Bronchial epithelial cell (primary cell): ENCODE data around the gene NR1H3. TPM values are rescaled to one million over a fixed set of nuclear protein-coding genes. Genes with fewer than 3 reads are reported as not detected.
"Not testable (repeated sequence)": the region's sequence is repeated elsewhere in the genome, so short reads cannot be mapped to it uniquely, and the experiment has no call there.

Experiments
- DNase-seq: peaks from one replicate; pipeline ENCODE4 v3.0.0-alpha.2; 2010; ENCODE audit warnings: low read depth
- FAIRE-seq: peaks from 2 replicates; lab custom pipeline; 2011; peaks lifted over from hg19 to GRCh38; lab: Jason Lieb, UNC
- H3K27me3 ChIP-seq: 2 replicates; pipeline ENCODE4 v1.5.1; 2011; ENCODE audit warnings: low read length; ENCODE audit not compliant: control insufficient read depth, insufficient read depth
- H3K36me3 ChIP-seq: 2 replicates; pipeline ENCODE4 v1.5.1; 2011; ENCODE audit warnings: low read length; ENCODE audit not compliant: control insufficient read depth, insufficient read depth
- H3K4me3 ChIP-seq: 2 replicates; pipeline ENCODE4 v1.5.1; 2011; ENCODE audit warnings: mild to moderate bottlenecking, low read depth, low read length, control low read depth
- CTCF ChIP-seq: IDR thresholded peaks from 2 replicates; pipeline ENCODE4 v1.5.1; 2011; ENCODE audit warnings: mild to moderate bottlenecking, moderate library complexity, low read length, control low read depth, inconsistent platforms; ENCODE audit not compliant: insufficient read depth, severe bottlenecking
- total RNA-seq: library from RNA; depleted of rRNA; stranded (reverse); fragments of >200 nt; gene quantifications from 2 replicates; pipeline ENCODE4 v1.2.1, GENCODE V29; 2014

The NR1H3 gene
- total RNA-seq, 1 donor from 2014 or later = 9.5 TPM

DNA sequence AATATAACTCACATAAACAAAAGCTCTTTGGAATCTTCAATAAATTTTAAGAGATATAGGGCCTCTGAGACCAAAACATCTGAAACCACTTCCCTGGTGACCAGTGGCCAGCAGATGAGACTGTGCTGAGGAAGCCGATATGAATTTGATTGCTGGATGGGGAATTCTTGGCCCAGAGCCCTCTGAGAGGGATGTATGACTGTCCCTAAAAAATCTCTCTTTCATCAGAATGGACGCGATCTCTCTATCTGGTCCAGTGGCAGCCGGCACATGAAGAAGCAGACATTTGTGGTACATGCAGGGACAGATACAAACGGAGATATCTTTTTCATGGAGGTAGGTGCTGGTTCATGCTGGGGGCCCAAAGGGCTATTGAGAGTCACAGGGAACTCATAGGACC is 57.2 kb downstream of the NR1H3 start:
- no peak for TF ChIP-seq CTCF
- Histone ChIP-seq H3K4me3 (no peak overlapping the region), H3K27me3 (no peaks in the 10 kb centered on the region), H3K36me3 (peaks cover 6% of the 10 kb centered on the region)
- no peak for DNase-seq
- no peak for FAIRE-seq

GRCh38 chr11:47316501-47316900 is 58.7 kb downstream of the NR1H3 start:
- not testable (repeated sequence) for FAIRE-seq, DNase-seq, H3K27me3 ChIP-seq, H3K4me3 ChIP-seq, H3K36me3 ChIP-seq

GRCh38 chr11:47317064-47317828 is 59.5 kb downstream of the NR1H3 start:
- FAIRE-seq = no peak
- Histone ChIP-seq H3K4me3 (no peak overlapping the region), H3K27me3 (no peaks in the 10 kb centered on the region), H3K36me3 (peaks cover 5% of the 10 kb centered on the region)
- DNase-seq = no peak
- no peak for TF ChIP-seq CTCF

- TF ChIP-seq CTCF = no peak
- Histone ChIP-seq H3K4me3 (no peak overlapping the region), H3K36me3 (peaks cover 5% of the 10 kb centered on the region), H3K27me3 (no peaks in the 10 kb centered on the region)
- FAIRE-seq = no peak
- no peak for DNase-seq
Observed at GRCh38 chr11:47318166-47318565, 60.4 kb downstream of the NR1H3 start.

Other genes starting within 250 kb of the NR1H3 start
- 99.7 and 105 TPM in 2 replicates for gene ARFGAP2, start 81.1 kb upstream of the NR1H3 start, total RNA-seq
- 63.2 and 97.1 TPM in 2 replicates for gene PACSIN3, start 71.6 kb upstream of the NR1H3 start, total RNA-seq
- gene DDB2, start 43.0 kb upstream of the NR1H3 start, total RNA-seq = 31.5 and 39.0 TPM in 2 replicates
- 8.4 and 13.1 TPM in 2 replicates for gene ACP2, start 9.2 kb upstream of the NR1H3 start, total RNA-seq
- 8.4 and 9.0 TPM in 2 replicates for gene MADD, start 12.1 kb downstream of the NR1H3 start, total RNA-seq
- under 0.01 TPM in 1 of 2 replicates, not detected in the other for gene MYBPC3, start 94.7 kb downstream of the NR1H3 start, total RNA-seq
- not detected in 2 replicates for gene SPI1, start 120.6 kb downstream of the NR1H3 start, total RNA-seq
- 12.3 and 18.2 TPM in 2 replicates for gene SLC39A13, start 150.6 kb downstream of the NR1H3 start, total RNA-seq
- gene PSMC3, start 168.4 kb downstream of the NR1H3 start, total RNA-seq = 141 and 143 TPM in 2 replicates
- 0.26 and 0.64 TPM in 2 replicates for gene RAPSN, start 191.1 kb downstream of the NR1H3 start, total RNA-seq